ENCODE measurements around the gene ZCCHC24. TPM values are rescaled to one million over a fixed set of nuclear protein-coding genes. Genes with fewer than 3 reads are reported as not detected.

Gene ZCCHC24
- total RNA-seq, 1 donor from 2014 or later, result 34.7 TPM

DNA sequence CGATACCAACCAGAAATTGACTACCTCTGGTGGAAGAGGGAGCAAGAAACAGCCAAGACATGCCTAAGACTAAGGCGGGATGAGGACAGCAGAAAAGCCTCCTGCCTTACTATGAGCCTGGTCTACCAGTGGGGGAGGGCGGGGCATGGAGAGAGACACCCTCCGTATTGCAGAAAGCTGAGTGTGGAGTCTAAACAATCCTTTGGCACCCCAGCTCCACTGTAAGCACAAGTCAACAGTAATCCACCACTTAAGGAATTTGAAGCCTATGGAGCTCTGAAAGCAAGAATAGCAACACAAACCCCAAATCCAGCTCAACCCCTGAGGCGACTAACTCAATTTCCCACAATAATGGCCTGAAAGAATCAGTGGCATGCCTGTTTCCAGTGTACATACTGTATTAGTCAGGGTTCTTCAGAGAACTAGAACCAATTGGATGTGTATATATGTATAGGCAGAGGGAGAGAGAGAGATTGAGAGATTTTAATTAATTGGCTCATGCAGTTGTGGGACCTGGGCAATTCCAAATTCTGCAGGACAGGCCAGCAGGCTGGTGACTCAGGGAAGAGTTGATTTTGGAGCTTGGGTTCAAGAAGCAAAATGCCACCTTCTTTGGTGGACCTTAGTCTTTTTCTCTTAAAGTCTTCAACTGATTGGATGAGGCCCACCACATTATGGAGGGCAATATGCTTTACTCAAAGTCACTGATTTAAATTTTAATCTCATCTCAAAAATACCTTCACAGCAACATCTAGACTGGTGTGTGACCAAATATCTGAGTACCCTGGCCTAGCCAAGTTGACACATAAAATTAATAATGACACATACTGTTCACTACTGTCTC is 84.7 kb downstream of the ZCCHC24 start:
- TF ChIP-seq, protein P1, sequence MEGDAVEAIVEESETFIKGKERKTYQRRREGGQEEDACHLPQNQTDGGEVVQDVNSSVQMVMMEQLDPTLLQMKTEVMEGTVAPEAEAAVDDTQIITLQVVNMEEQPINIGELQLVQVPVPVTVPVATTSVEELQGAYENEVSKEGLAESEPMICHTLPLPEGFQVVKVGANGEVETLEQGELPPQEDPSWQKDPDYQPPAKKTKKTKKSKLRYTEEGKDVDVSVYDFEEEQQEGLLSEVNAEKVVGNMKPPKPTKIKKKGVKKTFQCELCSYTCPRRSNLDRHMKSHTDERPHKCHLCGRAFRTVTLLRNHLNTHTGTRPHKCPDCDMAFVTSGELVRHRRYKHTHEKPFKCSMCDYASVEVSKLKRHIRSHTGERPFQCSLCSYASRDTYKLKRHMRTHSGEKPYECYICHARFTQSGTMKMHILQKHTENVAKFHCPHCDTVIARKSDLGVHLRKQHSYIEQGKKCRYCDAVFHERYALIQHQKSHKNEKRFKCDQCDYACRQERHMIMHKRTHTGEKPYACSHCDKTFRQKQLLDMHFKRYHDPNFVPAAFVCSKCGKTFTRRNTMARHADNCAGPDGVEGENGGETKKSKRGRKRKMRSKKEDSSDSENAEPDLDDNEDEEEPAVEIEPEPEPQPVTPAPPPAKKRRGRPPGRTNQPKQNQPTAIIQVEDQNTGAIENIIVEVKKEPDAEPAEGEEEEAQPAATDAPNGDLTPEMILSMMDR (IDR thresholded peaks at IDR 0.05), result no peak
- Histone ChIP-seq H3K27ac (no peak overlapping the region), H3K4me1 (no peaks in the 10 kb centered on the region), H3K36me3 (no peaks in the 10 kb centered on the region), H3K27me3 (ENCODE audit: low read depth) (no peaks in the 10 kb centered on the region), H3K9me3 (no peaks in the 10 kb centered on the region), H3K4me3 (no peak overlapping the region)
- DNase-seq (no peak), ATAC-seq (no peak)
- intact Hi-C loops (cut with DNase I), result no loop called here

DNA sequence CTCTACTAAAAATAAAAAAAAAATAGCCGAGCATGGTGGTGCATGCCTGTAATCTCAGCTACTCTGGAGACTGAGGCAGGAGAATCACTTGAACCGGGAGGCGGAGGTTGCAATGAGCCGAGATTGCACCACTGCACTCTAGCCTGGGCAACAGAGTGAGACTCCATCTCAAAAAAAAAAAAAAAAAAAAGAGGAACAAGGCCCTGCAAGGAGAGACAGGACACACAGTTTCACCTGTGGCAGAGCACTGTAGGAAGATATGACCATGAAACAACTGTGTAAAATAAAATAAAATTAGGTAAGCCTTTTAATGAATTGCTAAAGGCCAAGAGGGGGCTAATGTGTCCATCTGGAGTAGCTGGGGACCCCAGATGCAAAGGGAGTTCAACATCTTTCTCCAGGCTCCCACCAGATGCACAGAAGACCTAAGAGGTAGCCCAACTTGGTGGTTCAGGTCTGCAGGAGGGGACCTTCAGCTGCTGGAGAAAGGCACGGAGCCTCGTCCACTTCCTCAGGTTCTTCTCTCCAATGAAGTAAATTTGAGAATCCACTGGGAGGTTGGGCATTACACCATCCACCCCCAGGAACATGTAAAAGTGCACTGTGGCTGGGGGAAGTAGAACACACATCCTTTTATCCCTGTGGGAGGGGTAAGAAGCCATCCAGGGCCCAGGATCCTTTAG is 85.5 kb downstream of the ZCCHC24 start:
- intact Hi-C loops (cut with DNase I), result no loop called here
- H3K36me3 ChIP-seq, result peaks cover 5% of the 10 kb centered on the region
- H3K4me1 ChIP-seq, result no peaks in the 10 kb centered on the region
- H3K9me3 ChIP-seq, result no peaks in the 10 kb centered on the region
- no peak for ATAC-seq
- no peak overlapping the region for H3K27ac ChIP-seq
- TF ChIP-seq, protein P1 (IDR thresholded peaks at IDR 0.05), result no peak
- no peaks in the 10 kb centered on the region for H3K27me3 ChIP-seq (ENCODE audit: low read depth)
- H3K4me3 ChIP-seq, result no peak overlapping the region
- no peak for DNase-seq

DNA sequence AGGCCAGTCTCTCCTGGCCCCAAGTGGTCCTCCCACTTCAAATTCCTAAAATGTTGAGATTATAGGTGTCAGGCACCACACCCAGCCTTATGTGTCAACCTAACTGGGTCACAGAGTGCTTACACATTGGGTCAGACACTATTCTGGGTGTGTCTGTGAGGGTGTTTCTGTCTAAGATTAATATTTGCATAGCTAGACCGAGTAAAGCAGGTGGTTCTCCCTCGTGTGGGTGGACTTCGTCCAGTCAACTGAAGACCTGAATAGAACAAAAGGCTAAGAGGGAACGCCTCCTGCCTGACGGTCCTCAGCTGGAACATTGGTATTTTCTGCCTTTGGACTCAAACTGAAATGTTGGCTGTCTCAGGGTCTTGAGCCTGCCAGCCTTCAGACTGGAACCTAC is 86.6 kb downstream of the ZCCHC24 start:
- DNase-seq, result no peak
- ATAC-seq, result peak in 1 of 2 donors; percentile 45
- TF ChIP-seq, protein P1 (IDR thresholded peaks at IDR 0.05), result no peak
- Histone ChIP-seq H3K27me3 (ENCODE audit: low read depth) (no peaks in the 10 kb centered on the region), H3K36me3 (peaks cover 16% of the 10 kb centered on the region), H3K4me3 (no peak overlapping the region), H3K9me3 (no peaks in the 10 kb centered on the region), H3K4me1 (peaks cover 3% of the 10 kb centered on the region), H3K27ac (no peak overlapping the region)
- intact Hi-C loops (cut with DNase I), result no loop called here

DNA sequence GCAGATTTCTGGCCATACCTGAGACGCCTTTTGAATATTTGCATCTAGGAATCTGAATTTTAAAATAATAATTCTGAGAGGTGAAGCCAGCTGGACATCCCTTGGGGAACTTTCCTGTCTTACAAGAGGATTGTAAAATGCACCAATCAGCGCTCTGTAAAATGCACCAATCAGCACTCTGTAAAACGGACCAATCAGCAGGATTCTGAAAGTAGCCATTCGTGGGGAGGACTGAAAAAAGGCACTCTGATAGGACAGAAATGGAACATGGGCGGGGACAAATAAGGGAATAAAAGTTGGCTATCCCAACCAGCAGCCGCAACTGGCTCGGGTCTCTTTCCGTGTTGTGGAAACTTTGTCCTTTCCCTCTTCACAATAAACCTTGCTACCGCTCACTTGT is 88.2 kb downstream of the ZCCHC24 start:
- no peaks in the 10 kb centered on the region for H3K9me3 ChIP-seq
- H3K4me3 ChIP-seq, result no peak overlapping the region
- no peak for ATAC-seq
- no peak overlapping the region for H3K27ac ChIP-seq
- intact Hi-C loops (cut with DNase I), result no loop called here
- H3K4me1 ChIP-seq, result peaks cover 4% of the 10 kb centered on the region
- TF ChIP-seq, protein P1 (IDR thresholded peaks at IDR 0.05), result no peak
- no peaks in the 10 kb centered on the region for H3K27me3 ChIP-seq (ENCODE audit: low read depth)
- H3K36me3 ChIP-seq, result peaks cover 33% of the 10 kb centered on the region
- DNase-seq, result no peak

DNA sequence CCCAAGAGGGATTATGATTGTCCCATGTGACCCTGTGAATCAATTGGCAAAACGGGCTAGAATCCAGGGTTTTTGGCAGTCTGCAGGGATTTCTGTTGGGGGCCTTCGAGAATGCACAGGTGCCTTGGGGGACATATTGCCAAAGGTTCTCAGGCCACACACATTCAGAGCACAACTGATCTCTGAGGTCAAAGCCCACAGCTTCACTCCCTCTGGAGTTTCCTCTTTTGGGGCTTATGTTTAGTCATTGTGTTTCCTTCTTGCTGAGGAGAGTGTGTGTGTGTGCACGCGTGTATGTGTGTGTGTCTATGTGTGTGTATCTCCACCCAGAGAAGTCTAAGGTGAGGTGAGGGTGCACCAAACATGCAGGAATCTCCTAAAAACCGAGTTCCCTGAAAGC is 89.3 kb downstream of the ZCCHC24 start:
- Histone ChIP-seq H3K27ac (no peak overlapping the region), H3K4me1 (peaks cover 4% of the 10 kb centered on the region), H3K9me3 (no peaks in the 10 kb centered on the region), H3K36me3 (peaks cover 43% of the 10 kb centered on the region), H3K4me3 (no peak overlapping the region), H3K27me3 (ENCODE audit: low read depth) (no peaks in the 10 kb centered on the region)
- TF ChIP-seq, protein P1 (IDR thresholded peaks at IDR 0.05), result no peak
- intact Hi-C loops (cut with DNase I), result no loop called here
- peak; percentile 38 to 51 for ATAC-seq
- no peak for DNase-seq
